IMR-90 (cell line): ENCODE measurements around the gene SPAG8. TPM values are rescaled to one million over a fixed set of nuclear protein-coding genes. Genes with fewer than 3 reads are reported as not detected.

Experiments used
- ATAC-seq: fragments of 200-7000 bp; cut with Tn5 transposase; 2 replicates; pipeline ENCODE4 v1.9.1; 2020; ENCODE audit warnings: low read depth, mild to moderate bottlenecking, moderate library complexity
- BruUV-seq: library from RNA; stranded (reverse); fragments of 400-500 nt; replicated peaks from 2 replicates; lab custom pipeline; 2021; lab: Mats Ljungman, UMichigan
- CTCF ChIA-PET: fragments of 300-600 bp; formaldehyde crosslinking; extraction: SDS; loops from one replicate; lab custom pipeline; 2021; ENCODE audit warnings: antibody characterized with exemption; lab: Yijun Ruan, JAX
- POLR2A ChIA-PET: fragments of 300-600 bp; sonication (Branson Sonifier 250); formaldehyde crosslinking; loops from one replicate; lab custom pipeline; 2022; ENCODE audit warnings: antibody characterized with exemption; ENCODE audit not compliant: unreplicated experiment; lab: Charles Lee
- DNase-seq: peaks from one replicate; pipeline ENCODE4 v3.0.0; 2013
- H2AFZ ChIP-seq: replicated peaks from 2 replicates; pipeline ENCODE3; 2013; ENCODE audit warnings: low read length, mild to moderate bottlenecking; ENCODE audit not compliant: poor library complexity
- H2AK5ac ChIP-seq: 2 replicates; pipeline ENCODE4 v1.6.1; 2013; ENCODE audit warnings: low read depth, low read length, inconsistent platforms
- H2AK9ac ChIP-seq: replicated peaks from 2 replicates; pipeline ENCODE3; 2013; ENCODE audit warnings: mild to moderate bottlenecking, low read depth, low read length, moderate library complexity; ENCODE audit not compliant: poor library complexity
- H2BK120ac ChIP-seq: 2 replicates; pipeline ENCODE4 v1.6.1; 2013; ENCODE audit warnings: low read depth, low read length, inconsistent platforms
- H2BK15ac ChIP-seq: 3 replicates; pipeline ENCODE4 v1.6.1; 2013; ENCODE audit warnings: low read depth, low read length, inconsistent platforms
- H2BK20ac ChIP-seq: 2 replicates; pipeline ENCODE4 v1.6.1; 2013; ENCODE audit warnings: low read depth, mild to moderate bottlenecking, inconsistent platforms, low read length, moderate library complexity
- H2BK5ac ChIP-seq: 2 replicates; pipeline ENCODE4 v1.6.1; 2013; ENCODE audit warnings: mild to moderate bottlenecking, low read depth, low read length, inconsistent platforms; ENCODE audit not compliant: poor library complexity, severe bottlenecking
- H3K14ac ChIP-seq: replicated peaks from 2 replicates; pipeline ENCODE4 v1.6.1; 2013; ENCODE audit warnings: low read depth, low read length, inconsistent platforms
- H3K18ac ChIP-seq: 2 replicates; pipeline ENCODE4 v1.6.1; 2013; ENCODE audit warnings: low read depth, low read length, control low read depth
- H3K23ac ChIP-seq: 2 replicates; pipeline ENCODE4 v1.6.1; 2013; ENCODE audit warnings: low read depth, low read length, inconsistent platforms
- H3K27ac ChIP-seq: 2 replicates; pipeline ENCODE4 v1.5.1; 2013; ENCODE audit warnings: mild to moderate bottlenecking, control low read depth, low read length; ENCODE audit not compliant: insufficient read depth
- H3K27me3 ChIP-seq: 2 replicates; pipeline ENCODE4 v1.6.1; 2013; ENCODE audit warnings: low read length; ENCODE audit not compliant: control insufficient read depth, insufficient read depth
- H3K36me3 ChIP-seq: 2 replicates; pipeline ENCODE4 v1.6.1; 2013; ENCODE audit warnings: low read length, mixed read lengths; ENCODE audit not compliant: control insufficient read depth, insufficient read depth
- H3K4ac ChIP-seq: 2 replicates; pipeline ENCODE4 v1.6.1; 2013; ENCODE audit warnings: low read depth, low read length, inconsistent platforms
- H3K4me1 ChIP-seq: 2 replicates; pipeline ENCODE4 v1.6.1; 2013; ENCODE audit warnings: low read length, mixed read lengths; ENCODE audit not compliant: control insufficient read depth, insufficient read depth
- H3K4me2 ChIP-seq: 2 replicates; pipeline ENCODE4 v1.6.1; 2013; ENCODE audit warnings: low read depth, mild to moderate bottlenecking, control low read depth, low read length, moderate library complexity
- H3K4me3 ChIP-seq: 2 replicates; pipeline ENCODE4 v1.5.1; 2013; ENCODE audit warnings: low read depth, mild to moderate bottlenecking, control low read depth, low read length, moderate library complexity; ENCODE audit not compliant: insufficient read depth
- H3K56ac ChIP-seq: 2 replicates; pipeline ENCODE4 v1.6.1; 2013; ENCODE audit warnings: low read length, inconsistent platforms; ENCODE audit not compliant: insufficient read depth; ENCODE audit errors: extremely low read depth
- H3K79me1 ChIP-seq, 2 experiments: 2 replicates each; pipeline ENCODE4 v1.6.1; 2013; ENCODE audit warnings: low read length in 2 of 2, inconsistent platforms in 1 of 2, low read depth in 1 of 2
- H3K9ac ChIP-seq: 2 replicates; pipeline ENCODE4 v1.6.1; 2013; ENCODE audit warnings: low read depth, low read length, control low read depth
- H3K9me1 ChIP-seq: 2 replicates; pipeline ENCODE4 v1.6.1; 2013; ENCODE audit warnings: low read length, inconsistent platforms; ENCODE audit not compliant: insufficient read depth
- H3K9me3 ChIP-seq: 2 replicates; pipeline ENCODE4 v1.6.1; 2013; ENCODE audit warnings: low read length; ENCODE audit not compliant: control insufficient read depth, insufficient read depth
- H4K20me1 ChIP-seq: 2 replicates; pipeline ENCODE4 v1.6.1; 2013; ENCODE audit warnings: low read length, inconsistent platforms; ENCODE audit not compliant: insufficient read depth
- H4K5ac ChIP-seq: 2 replicates; pipeline ENCODE4 v1.6.1; 2013; ENCODE audit warnings: mild to moderate bottlenecking, low read depth, low read length, control low read depth
- H4K8ac ChIP-seq, 2 experiments: 2 replicates each; pipeline ENCODE4 v1.6.1; 2013; ENCODE audit warnings: low read depth in 2 of 2, low read length in 2 of 2, control low read depth in 1 of 2, inconsistent platforms in 1 of 2
- H4K91ac ChIP-seq: 2 replicates; pipeline ENCODE4 v1.6.1; 2013; ENCODE audit warnings: low read depth, low read length, inconsistent platforms; ENCODE audit not compliant: insufficient read depth
- BHLHE40 ChIP-seq: fragments of 150-350 bp; IDR thresholded peaks from 2 replicates; pipeline ENCODE4 v1.6.1; 2016; ENCODE audit warnings: mild to moderate bottlenecking, low read depth, low read length
- CHD1 ChIP-seq: IDR thresholded peaks from 2 replicates; pipeline ENCODE4 v1.6.1; 2012; ENCODE audit warnings: low read depth, low read length, improper control_type of control experiment
- CTCF ChIP-seq: conservative IDR thresholded peaks from 2 replicates; pipeline ENCODE4 v1.5.1; 2012; ENCODE audit warnings: mild to moderate bottlenecking, low read depth, low read length, improper control_type of control experiment
- ELK1 ChIP-seq: fragments of 150-350 bp; IDR thresholded peaks from 2 replicates; pipeline ENCODE4 v1.6.1; 2016; ENCODE audit warnings: low read depth, mild to moderate bottlenecking, low read length, moderate library complexity, borderline replicate concordance
- FOS ChIP-seq: fragments of 150-350 bp; IDR thresholded peaks from 2 replicates; pipeline ENCODE4 v1.6.1; 2016; ENCODE audit warnings: low read depth, low read length
- MAFK ChIP-seq: IDR thresholded peaks from 2 replicates; pipeline ENCODE4 v1.6.1; 2012; ENCODE audit warnings: low read depth, low read length, improper control_type of control experiment
- MAZ ChIP-seq: IDR thresholded peaks from 2 replicates; pipeline ENCODE4 v1.6.1; 2012; ENCODE audit warnings: low read depth, mild to moderate bottlenecking, low read length, improper control_type of control experiment, moderate library complexity, borderline replicate concordance
- NFE2L2 ChIP-seq: fragments of 150-350 bp; IDR thresholded peaks from 2 replicates; pipeline ENCODE4 v1.6.1; 2016; ENCODE audit warnings: low read depth, mild to moderate bottlenecking, low read length
- POLR2A ChIP-seq: IDR thresholded peaks from 2 replicates; pipeline ENCODE4 v1.6.1; 2012; ENCODE audit warnings: mild to moderate bottlenecking, low read depth, low read length
- RCOR1 ChIP-seq: IDR thresholded peaks from 2 replicates; pipeline ENCODE4 v1.6.1; 2012; ENCODE audit warnings: mild to moderate bottlenecking, low read length, improper control_type of control experiment; ENCODE audit not compliant: insufficient replicate concordance
- RFX5 ChIP-seq: IDR thresholded peaks from 2 replicates; pipeline ENCODE4 v1.8.0; 2012; ENCODE audit warnings: low read depth, mild to moderate bottlenecking, low read length, moderate library complexity
- SMC3 ChIP-seq: fragments of 150-350 bp; IDR thresholded peaks from 2 replicates; pipeline ENCODE4 v1.6.1; 2016; ENCODE audit warnings: low read depth, mild to moderate bottlenecking, antibody characterized with exemption, low read length, moderate library complexity
- USF2 ChIP-seq: fragments of 150-350 bp; IDR thresholded peaks from 2 replicates; pipeline ENCODE4 v1.6.1; 2017; ENCODE audit warnings: mild to moderate bottlenecking, antibody characterized with exemption, low read length, low read depth
- dilution Hi-C: fragments of 300-500 bp; cut with HindIII; formaldehyde crosslinking; loops from one replicate; pipeline ENCODE4 v1.14.3; 2018; ENCODE audit warnings: low sequenced_read_pairs; ENCODE audit not compliant: unreplicated experiment
- in situ Hi-C: fragments of 300-500 bp; cut with MboI; formaldehyde crosslinking; loops from 3 replicates; pipeline ENCODE4 v1.14.3; 2019; ENCODE audit warnings: low sequenced_read_pairs, inconsistent platforms, mixed read lengths
- intact Hi-C: fragments of 100-400 bp; cut with micrococcal nuclease; formaldehyde crosslinking; loops from 2 replicates; pipeline ENCODE4 v1.10.0; 2022
- polyA plus RNA-seq, 3 experiments: library from polyadenylated mRNA; depleted of rRNA; stranded (reverse); fragments of >200 nt; gene quantifications; 2 replicates each; pipeline ENCODE4 v1.2.3, GENCODE V29; 2012; ENCODE audit warnings: low replicate concordance in 1 of 3
- total RNA-seq: library from RNA; depleted of rRNA; stranded (reverse); fragments of >200 nt; gene quantifications from 2 replicates; pipeline ENCODE4 v1.2.3, GENCODE V29; 2012

The SPAG8 gene
- total and polyA plus RNA-seq, 2 of the 4 experiments (the other 2 are of a cell fraction), result 0.72 to 0.84 TPM

- H2AK9ac ChIP-seq, result no peak overlapping the region
- H4K20me1 ChIP-seq, result peaks cover 4% of the 10 kb centered on the region
- H3K79me1 ChIP-seq, result no peaks in the 10 kb centered on the region
- no peak overlapping the region for H3K56ac ChIP-seq
- H3K4ac ChIP-seq, result no peak overlapping the region; the same call in 1 of the 2 replicates
- no peak overlapping the region for H3K4me3 ChIP-seq
- no peaks in the 10 kb centered on the region for H3K9me3 ChIP-seq
- ChIA-PET POLR2A (no interaction called here), CTCF (interaction anchor here (1.3 kb wide), 1 partner anchor 62 kb away, joined by 3 read pairs; no protein-coding TSS in a partner anchor)
- H3K23ac ChIP-seq, result no peak overlapping the region
- no peak overlapping the region for H2BK20ac ChIP-seq
- no peaks in the 10 kb centered on the region for H3K36me3 ChIP-seq
- in situ Hi-C loops, result no loop called here
- BruUV-seq, result no TSS peak
- peak; percentile 77 for DNase-seq
- H2AFZ ChIP-seq, result peak overlapping the region; percentile 34
- no peak overlapping the region for H4K5ac ChIP-seq
- H3K27ac ChIP-seq, result no peak overlapping the region
- peaks cover 6% of the 10 kb centered on the region; the same call in 1 of the 2 replicates for H3K27me3 ChIP-seq
- no peak overlapping the region for H2BK5ac ChIP-seq
- H3K14ac ChIP-seq, result no peak overlapping the region
- peaks cover 2% of the 10 kb centered on the region; the same call in 1 of the 2 replicates for H3K4me1 ChIP-seq
- no peak overlapping the region for H2BK15ac ChIP-seq
- no peak overlapping the region for H2AK5ac ChIP-seq
- no peak overlapping the region for H3K18ac ChIP-seq
- dilution Hi-C loops, result no loop called here
- no peak overlapping the region for H3K4me2 ChIP-seq
- H4K91ac ChIP-seq, result no peak overlapping the region
- no peak overlapping the region for H2BK120ac ChIP-seq
- no peak overlapping the region for H3K9ac ChIP-seq
- intact Hi-C loops, result loop anchor here (10.0 kb wide), 1 partner anchor 205 kb away; no protein-coding TSS in a partner anchor
- peaks cover 4% of the 10 kb centered on the region for H3K9me1 ChIP-seq
- ATAC-seq, result no peak
- TF ChIP-seq USF2 (no peak), CTCF (no peak), BHLHE40 (no peak), RFX5 (no peak), NFE2L2 (no peak), FOS (no peak), SMC3 (no peak), MAZ (no peak), MAFK (no peak), POLR2A (no peak), ELK1 (no peak), RCOR1 (no peak), CHD1 (no peak)
- H4K8ac ChIP-seq, result no peak overlapping the region
These were observed 8.0 kb upstream of the SPAG8 start for GRCh38 chr9:35820076-35820475.
